HEK293T (cell line): ENCODE results near the gene BACH2.

Experiments
- CTCF ChIA-PET: fragments of 350-600 bp; formaldehyde crosslinking; extraction: SDS; loops from one replicate; lab custom pipeline; 2021; ENCODE audit warnings: antibody characterized with exemption, inconsistent platforms; lab: Yijun Ruan, JAX
- POLR2A ChIA-PET: fragments of 350-600 bp; formaldehyde crosslinking; extraction: SDS; loops from one replicate; lab custom pipeline; 2020; ENCODE audit warnings: antibody characterized with exemption, inconsistent platforms; lab: Yijun Ruan, JAX
- DNase-seq: peaks from one replicate; pipeline ENCODE4 v3.0.0; 2012; ENCODE audit warnings: mixed read lengths; ENCODE audit errors: extremely low spot score
- ARNT ChIP-seq: fragments of 450-650 bp; IDR thresholded peaks from 2 replicates; pipeline ENCODE4 v1.6.1; 2017; ENCODE audit warnings: mild to moderate bottlenecking
- BHLHE40 ChIP-seq: fragments of 450-650 bp; IDR thresholded peaks from 2 replicates; pipeline ENCODE4 v1.6.1; 2016; ENCODE audit warnings: mild to moderate bottlenecking, moderate library complexity, borderline replicate concordance
- CTBP1 ChIP-seq: fragments of 450-650 bp; IDR thresholded peaks from 2 replicates; pipeline ENCODE4 v1.6.1; 2016; ENCODE audit warnings: borderline replicate concordance
- ELF4 ChIP-seq: fragments of 450-650 bp; IDR thresholded peaks from 2 replicates; pipeline ENCODE4 v1.6.1; 2017; ENCODE audit warnings: antibody characterized with exemption
- FOXA1 ChIP-seq: fragments of 450-650 bp; IDR thresholded peaks from 2 replicates; pipeline ENCODE4 v1.6.1; 2016; ENCODE audit warnings: mild to moderate bottlenecking
- FOXK2 ChIP-seq: fragments of 450-650 bp; IDR thresholded peaks from 2 replicates; pipeline ENCODE4 v1.6.1; 2016; ENCODE audit warnings: mild to moderate bottlenecking
- FOXM1 ChIP-seq: fragments of 450-650 bp; IDR thresholded peaks from 2 replicates; pipeline ENCODE4 v1.6.1; 2017; ENCODE audit warnings: mild to moderate bottlenecking, borderline replicate concordance
- HDGF ChIP-seq: fragments of 450-650 bp; IDR thresholded peaks from 2 replicates; pipeline ENCODE4 v1.6.1; 2017; ENCODE audit warnings: antibody characterized with exemption, borderline replicate concordance
- L3MBTL2 ChIP-seq: fragments of 450-650 bp; conservative IDR thresholded peaks from 2 replicates; pipeline ENCODE4 v1.6.1; 2016; ENCODE audit warnings: mild to moderate bottlenecking
- LEF1 ChIP-seq: fragments of 450-650 bp; IDR thresholded peaks from 2 replicates; pipeline ENCODE4 v1.6.1; 2017; ENCODE audit warnings: mild to moderate bottlenecking, borderline replicate concordance
- NFRKB ChIP-seq: fragments of 450-650 bp; IDR thresholded peaks from 2 replicates; pipeline ENCODE4 v1.6.1; 2016; ENCODE audit warnings: mild to moderate bottlenecking, moderate library complexity
- PKNOX1 ChIP-seq: fragments of 450-650 bp; IDR thresholded peaks from 2 replicates; pipeline ENCODE4 v1.6.1; 2016
- SP1 ChIP-seq: fragments of 450-650 bp; IDR thresholded peaks from 2 replicates; pipeline ENCODE4 v1.6.1; 2017
- SUZ12 ChIP-seq: fragments of 450-650 bp; IDR thresholded peaks from 2 replicates; pipeline ENCODE4 v1.6.1; 2016; ENCODE audit warnings: mild to moderate bottlenecking
- TARDBP ChIP-seq: fragments of 450-650 bp; IDR thresholded peaks from 2 replicates; pipeline ENCODE4 v1.6.1; 2016
- ZNF384 ChIP-seq: fragments of 450-650 bp; IDR thresholded peaks from 2 replicates; pipeline ENCODE4 v1.6.1; 2016

BACH2 gene

GRCh38 chr6:89942601-89943000, 354.0 kb downstream of the BACH2 start:
- CTCF ChIA-PET: interaction anchor here (0.7 to 1.0 kb wide), 2 partner anchors 130 to 536 kb away, joined by 3 to 4 read pairs; no protein-coding TSS in a partner anchor
- POLR2A ChIA-PET: no interaction called here
- no peak for DNase-seq
- TF ChIP-seq BHLHE40: no peak
- TF ChIP-seq ELF4: no peak
- TF ChIP-seq LEF1: no peak
- TF ChIP-seq FOXK2: no peak
- no peak for TF ChIP-seq SP1
- TF ChIP-seq L3MBTL2: no peak
- TF ChIP-seq PKNOX1: no peak

GRCh38 chr6:89941763-89942497, 354.7 kb downstream of the BACH2 start:
- ChIA-PET POLR2A (no interaction called here), CTCF (interaction anchor here (0.7 to 1.7 kb wide), 4 partner anchors 34 to 537 kb away, joined by 3 to 21 read pairs (median 8); no protein-coding TSS in a partner anchor)
- TF ChIP-seq FOXA1 (no peak), SUZ12 (no peak), FOXM1 (no peak), HDGF (no peak), ELF4 (no peak), BHLHE40 (no peak), SP1 (no peak), PKNOX1 (no peak), NFRKB (no peak), TARDBP (no peak), FOXK2 (no peak), ZNF384 (no peak), ARNT (no peak), LEF1 (no peak), CTBP1 (no peak), L3MBTL2 (no peak)
- DNase-seq: no peak

GRCh38 chr6:89941031-89941762, 355.4 kb downstream of the BACH2 start:
- TF ChIP-seq SUZ12: no peak
- no peak for TF ChIP-seq PKNOX1
- TF ChIP-seq HDGF: no peak
- TF ChIP-seq FOXK2: no peak
- no peak for TF ChIP-seq CTBP1
- no peak for TF ChIP-seq ELF4
- TF ChIP-seq L3MBTL2: no peak
- no peak for TF ChIP-seq TARDBP
- TF ChIP-seq SP1: no peak
- ChIA-PET CTCF (interaction anchor here (0.5 to 2.0 kb wide), 37 partner anchors 10 to 821 kb away, joined by 3 to 21 read pairs (median 5); partner anchors contain the start of gene CASP8AP2), POLR2A (interaction anchor here (1.2 kb wide), 1 partner anchor 355 kb away, joined by 5 read pairs; no protein-coding TSS in a partner anchor)
- DNase-seq: no peak

- TF ChIP-seq HDGF (no peak), BHLHE40 (no peak), FOXK2 (peak; percentile 94), FOXM1 (no peak), CTBP1 (no peak), LEF1 (no peak), SP1 (no peak), ELF4 (no peak)
- DNase-seq: peak; percentile 75
- POLR2A ChIA-PET: interaction anchor here (1.2 kb wide), 1 partner anchor 355 kb away, joined by 5 read pairs; no protein-coding TSS in a partner anchor
- CTCF ChIA-PET: interaction anchor here (0.5 to 2.0 kb wide), 44 partner anchors 9 to 822 kb away, joined by 3 to 21 read pairs (median 4); partner anchors contain the start of gene CASP8AP2
Observed at GRCh38 chr6:89940225-89941027, 356.2 kb downstream of the BACH2 start.

GRCh38 chr6:89939144-89939543, 357.5 kb downstream of the BACH2 start:
- ChIA-PET POLR2A (no interaction called here), CTCF (interaction anchor here (2.0 kb wide), 1 partner anchor 535 kb away, joined by 11 read pairs; no protein-coding TSS in a partner anchor)
- no peak for DNase-seq
- no peak for TF ChIP-seq TARDBP
- no peak for TF ChIP-seq CTBP1
- no peak for TF ChIP-seq PKNOX1
- TF ChIP-seq LEF1: no peak
- no peak for TF ChIP-seq NFRKB
- no peak for TF ChIP-seq L3MBTL2
- TF ChIP-seq ARNT: no peak
